Measurements from ENCODE around the gene SH3BP2.
A peak's percentile ranks its signal among the peaks of the same experiment; 100 is the strongest.

The SH3BP2 gene

GRCh38 chr4:2794486-2795299, 1.8 kb downstream of the SH3BP2 start:
- H3K27me3 ChIP-seq (ENCODE audit: control insufficient read depth, insufficient read depth, low read length): peaks cover 17% of the 10 kb centered on the region; the same call in 1 of the 2 replicates
- no peak overlapping the region for H3K27ac ChIP-seq (ENCODE audit: low read depth, low read length)
- 0 out of 2 replicates have a peak, but pooled peaks cover 3% of the 10 kb centered on the region for H3K4me1 ChIP-seq (ENCODE audit: control insufficient read depth, insufficient read depth, low read length)
- no peaks in the 10 kb centered on the region for H3K9me3 ChIP-seq (ENCODE audit: control insufficient read depth, insufficient read depth, low read length)
- no peak overlapping the region for H3K4me3 ChIP-seq (ENCODE audit: low read depth, low read length)
- no peak overlapping the region for H3K9ac ChIP-seq (ENCODE audit: low read depth, low read length)
- no peaks in the 10 kb centered on the region for H3K36me3 ChIP-seq (ENCODE audit: control insufficient read depth, insufficient read depth, low read length)

- peaks cover 6% of the 10 kb centered on the region; the same call in 1 of the 2 replicates for H3K4me1 ChIP-seq (ENCODE audit: control insufficient read depth, insufficient read depth, low read length)
- peaks cover 17% of the 10 kb centered on the region; the same call in 1 of the 2 replicates for H3K27me3 ChIP-seq (ENCODE audit: control insufficient read depth, insufficient read depth, low read length)
- no peaks in the 10 kb centered on the region for H3K36me3 ChIP-seq (ENCODE audit: control insufficient read depth, insufficient read depth, low read length)
- no peak overlapping the region for H3K4me3 ChIP-seq (ENCODE audit: low read depth, low read length)
- H3K9me3 ChIP-seq (ENCODE audit: control insufficient read depth, insufficient read depth, low read length): no peaks in the 10 kb centered on the region
- no peak overlapping the region for H3K27ac ChIP-seq (ENCODE audit: low read depth, low read length)
- no peak overlapping the region for H3K9ac ChIP-seq (ENCODE audit: low read depth, low read length)
Observed at GRCh38 chr4:2795300-2795892, 2.5 kb downstream of the SH3BP2 start.

- Histone ChIP-seq H3K4me1 (ENCODE audit: control insufficient read depth, insufficient read depth, low read length) (peaks cover 14% of the 10 kb centered on the region), H3K4me3 (ENCODE audit: low read depth, low read length) (no peak overlapping the region), H3K27me3 (ENCODE audit: control insufficient read depth, insufficient read depth, low read length) (peaks cover 17% of the 10 kb centered on the region; the same call in 1 of the 2 replicates), H3K36me3 (ENCODE audit: control insufficient read depth, insufficient read depth, low read length) (no peaks in the 10 kb centered on the region), H3K9me3 (ENCODE audit: control insufficient read depth, insufficient read depth, low read length) (no peaks in the 10 kb centered on the region), H3K27ac (ENCODE audit: low read depth, low read length) (no peak overlapping the region), H3K9ac (ENCODE audit: low read depth, low read length) (no peak overlapping the region)
Observed at GRCh38 chr4:2795893-2796848, 3.3 kb downstream of the SH3BP2 start.

GRCh38 chr4:2796849-2797544, 4.1 kb downstream of the SH3BP2 start:
- Histone ChIP-seq H3K27ac (ENCODE audit: low read depth, low read length) (no peak overlapping the region), H3K4me3 (ENCODE audit: low read depth, low read length) (no peak overlapping the region), H3K9me3 (ENCODE audit: control insufficient read depth, insufficient read depth, low read length) (no peaks in the 10 kb centered on the region)

GRCh38 chr4:2797545-2798305, 4.8 kb downstream of the SH3BP2 start:
- peaks cover 13% of the 10 kb centered on the region; the same call in 1 of the 2 replicates for H3K27me3 ChIP-seq (ENCODE audit: control insufficient read depth, insufficient read depth, low read length)
- no peaks in the 10 kb centered on the region for H3K9me3 ChIP-seq (ENCODE audit: control insufficient read depth, insufficient read depth, low read length)
- peaks cover 18% of the 10 kb centered on the region for H3K4me1 ChIP-seq (ENCODE audit: control insufficient read depth, insufficient read depth, low read length)
- no peak overlapping the region for H3K27ac ChIP-seq (ENCODE audit: low read depth, low read length)
- H3K4me3 ChIP-seq (ENCODE audit: low read depth, low read length): no peak overlapping the region
- H3K36me3 ChIP-seq (ENCODE audit: control insufficient read depth, insufficient read depth, low read length): no peaks in the 10 kb centered on the region
- no peak overlapping the region for H3K9ac ChIP-seq (ENCODE audit: low read depth, low read length)

More at GRCh38 chr4:2796849-2797544, 4.1 kb downstream of the SH3BP2 start:
- Histone ChIP-seq H3K36me3 (ENCODE audit: control insufficient read depth, insufficient read depth, low read length) (no peaks in the 10 kb centered on the region), H3K4me1 (ENCODE audit: control insufficient read depth, insufficient read depth, low read length) (peaks cover 18% of the 10 kb centered on the region), H3K27me3 (ENCODE audit: control insufficient read depth, insufficient read depth, low read length) (peaks cover 16% of the 10 kb centered on the region; the same call in 1 of the 2 replicates), H3K9ac (ENCODE audit: low read depth, low read length) (no peak overlapping the region)

GRCh38 chr4:2798399-2799223, 5.7 kb downstream of the SH3BP2 start:
- no peaks in the 10 kb centered on the region for H3K36me3 ChIP-seq (ENCODE audit: control insufficient read depth, insufficient read depth, low read length)
- no peaks in the 10 kb centered on the region for H3K9me3 ChIP-seq (ENCODE audit: control insufficient read depth, insufficient read depth, low read length)
- H3K4me3 ChIP-seq (ENCODE audit: low read depth, low read length): no peak overlapping the region
- H3K27me3 ChIP-seq (ENCODE audit: control insufficient read depth, insufficient read depth, low read length): peaks cover 9% of the 10 kb centered on the region; the same call in 1 of the 2 replicates
- H3K9ac ChIP-seq (ENCODE audit: low read depth, low read length): no peak overlapping the region
- peaks cover 18% of the 10 kb centered on the region for H3K4me1 ChIP-seq (ENCODE audit: control insufficient read depth, insufficient read depth, low read length)
- H3K27ac ChIP-seq (ENCODE audit: low read depth, low read length): no peak overlapping the region

GRCh38 chr4:2799224-2799911, 6.5 kb downstream of the SH3BP2 start:
- H3K27ac ChIP-seq (ENCODE audit: low read depth, low read length): no peak overlapping the region
- H3K4me1 ChIP-seq (ENCODE audit: control insufficient read depth, insufficient read depth, low read length): peaks cover 16% of the 10 kb centered on the region
- H3K9ac ChIP-seq (ENCODE audit: low read depth, low read length): no peak overlapping the region
- peaks cover 1% of the 10 kb centered on the region; the same call in 1 of the 2 replicates for H3K27me3 ChIP-seq (ENCODE audit: control insufficient read depth, insufficient read depth, low read length)
- no peaks in the 10 kb centered on the region for H3K36me3 ChIP-seq (ENCODE audit: control insufficient read depth, insufficient read depth, low read length)
- H3K4me3 ChIP-seq (ENCODE audit: low read depth, low read length): no peak overlapping the region
- no peaks in the 10 kb centered on the region for H3K9me3 ChIP-seq (ENCODE audit: control insufficient read depth, insufficient read depth, low read length)

- peaks cover 16% of the 10 kb centered on the region for H3K4me1 ChIP-seq (ENCODE audit: control insufficient read depth, insufficient read depth, low read length)
- H3K9ac ChIP-seq (ENCODE audit: low read depth, low read length): no peak overlapping the region
Observed at GRCh38 chr4:2799971-2800690, 7.2 kb downstream of the SH3BP2 start.

More at GRCh38 chr4:2799971-2800690, 7.2 kb downstream of the SH3BP2 start:
- no peak overlapping the region for H3K4me3 ChIP-seq (ENCODE audit: low read depth, low read length)
- no peaks in the 10 kb centered on the region for H3K9me3 ChIP-seq (ENCODE audit: control insufficient read depth, insufficient read depth, low read length)
- peak overlapping the region; percentile 51 for H3K27ac ChIP-seq (ENCODE audit: low read depth, low read length)
- H3K27me3 ChIP-seq (ENCODE audit: control insufficient read depth, insufficient read depth, low read length): no peaks in the 10 kb centered on the region
- no peaks in the 10 kb centered on the region for H3K36me3 ChIP-seq (ENCODE audit: control insufficient read depth, insufficient read depth, low read length)
